Lower leg skin (tissue), 3 donors: ENCODE measurements around the gene ZNF148.

Experiments
- CTCF ChIP-seq, 3 donors: fragments of 450-650 bp; IDR thresholded peaks; one replicate each; pipeline ENCODE4 v1.5.1; 2016; ENCODE audit warnings: antibody characterized with exemption in 3 of 3, mild to moderate bottlenecking in 3 of 3, moderate library complexity in 2 of 3
- POLR2A ChIP-seq, 2 donors: fragments of 450-650 bp; IDR thresholded peaks; one replicate each; pipeline ENCODE4 v1.6.1; 2016 to 2017; ENCODE audit warnings: antibody characterized with exemption in 2 of 2, mild to moderate bottlenecking in 1 of 2, moderate library complexity in 1 of 2

GRCh38 chr3:125188955-125189354 is 186.2 kb downstream of the ZNF148 start:
- no peak for TF ChIP-seq CTCF (IDR thresholded peaks at IDR 0.05)
- TF ChIP-seq POLR2A (IDR thresholded peaks at IDR 0.05): no peak
